Kasumi-1 (cell line): ENCODE results near the gene SCAPER.
"Not testable (repeated sequence)": the region's sequence is repeated elsewhere in the genome, so short reads cannot be mapped to it uniquely, and the experiment has no call there.

Source experiments
- DNase-seq, 2 experiments: peaks; one replicate each; lab custom pipeline; 2025; lab: John Stamatoyannopoulos, UW

The SCAPER gene

DNA sequence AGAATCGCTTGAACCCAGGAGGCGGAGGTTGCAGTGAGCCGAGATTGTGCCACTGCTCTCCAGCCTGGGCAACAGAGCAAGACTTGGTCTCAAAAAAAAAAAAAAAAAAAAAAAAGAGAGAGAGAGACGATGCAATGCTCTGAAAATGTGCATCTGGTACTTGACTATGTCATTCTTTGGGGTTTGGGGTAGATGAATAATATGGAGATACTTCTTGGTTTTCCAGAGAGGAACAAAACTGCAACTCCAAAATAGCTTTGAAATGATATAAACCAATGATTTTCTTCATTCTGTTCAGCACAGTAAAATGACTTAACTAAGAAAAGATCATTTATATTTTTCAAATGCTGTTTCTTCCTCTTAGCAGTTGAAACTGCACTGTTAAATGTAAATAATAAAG, 409.7 kb downstream of the SCAPER start:
- no peak for DNase-seq

DNA sequence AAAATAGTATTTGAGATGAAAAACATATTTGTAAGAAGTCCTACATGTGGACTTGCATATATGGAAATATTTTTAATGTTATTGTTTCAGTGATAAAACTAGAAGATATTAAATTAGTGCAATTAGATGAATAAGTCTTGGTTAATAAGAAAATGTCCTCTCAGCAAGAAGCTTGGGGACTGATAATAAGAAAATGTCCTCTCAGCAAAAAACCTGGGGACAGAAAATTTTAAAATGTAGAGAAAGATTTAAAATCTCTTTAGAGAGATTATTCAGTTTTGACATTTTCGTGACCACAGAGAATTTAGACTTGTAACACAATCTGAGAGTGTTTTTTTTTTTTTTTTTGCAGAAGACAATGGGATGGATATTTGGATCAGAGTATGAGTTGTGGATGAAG, 412.6 kb downstream of the SCAPER start:
- no peak for DNase-seq

DNA sequence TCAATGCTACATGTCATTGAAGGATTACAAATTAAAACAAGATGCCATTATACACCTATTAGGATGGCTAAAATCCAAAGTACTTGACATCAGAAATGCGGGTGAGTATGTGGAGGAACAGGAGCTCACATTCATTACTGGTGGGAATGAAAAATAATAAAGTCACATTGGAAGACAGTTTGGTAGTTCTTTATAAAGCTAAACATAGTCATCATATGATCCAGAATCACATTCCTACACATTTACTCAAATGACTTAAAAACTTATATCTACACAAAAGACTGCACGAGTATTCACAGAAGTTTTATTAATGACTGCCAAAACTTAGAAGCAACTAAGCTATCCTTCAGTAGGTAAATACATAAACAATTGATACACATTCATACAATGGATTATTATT, 421.4 kb downstream of the SCAPER start:
- DNase-seq, result no peak

DNA sequence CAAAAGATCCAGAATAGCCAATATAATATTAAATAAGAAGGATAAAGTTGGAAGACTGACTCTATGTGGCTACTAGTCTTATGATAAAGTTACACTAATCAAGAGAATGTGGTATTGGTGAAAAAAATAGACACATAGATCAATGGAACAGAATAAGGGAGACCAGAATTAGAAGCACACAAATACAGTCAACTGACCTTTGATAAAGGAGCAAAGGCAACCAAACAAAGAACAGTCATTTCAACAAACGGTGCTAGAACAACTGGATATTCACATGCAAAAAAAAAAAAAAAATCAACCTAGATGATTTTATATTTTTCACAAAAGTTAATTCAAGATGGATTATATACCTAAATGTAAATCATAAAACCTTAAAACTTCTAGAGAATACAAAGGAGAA, 422.1 kb downstream of the SCAPER start:
- no peak for DNase-seq

DNA sequence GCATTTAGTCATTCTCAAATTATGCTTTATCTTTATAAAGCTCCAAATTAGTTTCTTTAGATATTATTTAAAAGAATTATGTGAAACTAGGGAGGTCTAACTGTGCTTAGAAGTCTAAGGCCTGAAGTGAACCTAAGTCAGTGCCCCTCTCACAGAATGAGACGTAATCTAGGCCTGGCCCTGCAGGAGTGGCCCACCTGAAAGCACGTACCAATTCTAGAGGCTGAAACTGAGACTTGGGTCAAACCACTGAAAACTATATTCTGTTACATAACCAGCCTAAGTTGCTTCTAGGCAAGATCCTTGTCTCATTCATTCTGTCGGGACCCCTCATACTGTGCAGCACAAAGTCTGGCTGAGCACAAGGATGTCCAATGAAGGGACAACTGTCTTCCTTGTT, 424.9 kb downstream of the SCAPER start:
- no peak for DNase-seq

GRCh38 chr15:76470691-76471090, 434.4 kb downstream of the SCAPER start:
- no peak for DNase-seq

DNA sequence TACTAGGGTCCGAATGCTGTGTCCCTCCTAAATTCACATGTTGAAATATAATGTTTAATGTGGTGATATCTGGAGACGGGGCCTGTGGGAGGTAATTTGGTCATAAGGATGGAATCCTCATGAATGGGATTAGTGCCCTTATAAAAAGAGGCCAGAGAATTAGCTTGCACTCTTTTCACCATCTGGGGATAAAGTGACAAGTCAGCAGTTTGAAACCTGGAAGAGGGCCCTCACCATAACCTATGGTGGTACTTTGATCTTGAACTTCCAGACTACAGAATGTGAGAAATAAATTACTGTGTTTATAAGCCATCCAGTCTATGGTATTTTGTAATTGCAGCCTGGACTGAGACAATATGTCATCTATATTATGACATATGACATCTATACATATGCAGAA, 436.4 kb downstream of the SCAPER start:
- DNase-seq, result no peak

- DNase-seq, result no peak
Observed at GRCh38 chr15:76467136-76467535, 438.0 kb downstream of the SCAPER start.

DNA sequence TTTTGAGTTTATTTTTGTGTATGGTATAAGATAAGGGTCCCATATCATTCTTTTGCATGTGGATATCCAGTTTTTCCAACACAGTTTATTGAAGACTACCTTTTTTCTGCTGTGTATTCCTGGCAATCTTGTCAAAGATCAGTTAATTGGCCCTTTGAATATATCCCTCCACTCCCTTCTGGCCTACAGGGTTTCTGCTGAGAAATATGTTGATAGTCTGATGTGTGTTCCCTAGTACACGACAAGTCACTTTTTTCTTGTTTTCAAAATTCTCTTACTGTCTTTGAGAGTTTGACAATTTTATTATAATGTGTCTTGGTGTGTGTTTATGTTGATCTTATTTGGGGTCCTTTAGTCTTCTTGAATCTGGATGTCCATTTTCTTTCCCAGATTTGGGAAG, 439.4 kb downstream of the SCAPER start:
- DNase-seq, result no peak

- no peak for DNase-seq
Observed at GRCh38 chr15:76464247-76464646, 440.9 kb downstream of the SCAPER start.

GRCh38 chr15:76460871-76461270, 444.3 kb downstream of the SCAPER start:
- no peak for DNase-seq

- DNase-seq, result no peak
Observed at GRCh38 chr15:76460347-76460746, 444.8 kb downstream of the SCAPER start.

GRCh38 chr15:76451540-76451939, 453.6 kb downstream of the SCAPER start:
- no peak for DNase-seq

GRCh38 chr15:76449455-76449854, 455.7 kb downstream of the SCAPER start:
- DNase-seq, result no peak

GRCh38 chr15:76448755-76449154, 456.4 kb downstream of the SCAPER start:
- no peak for DNase-seq

DNA sequence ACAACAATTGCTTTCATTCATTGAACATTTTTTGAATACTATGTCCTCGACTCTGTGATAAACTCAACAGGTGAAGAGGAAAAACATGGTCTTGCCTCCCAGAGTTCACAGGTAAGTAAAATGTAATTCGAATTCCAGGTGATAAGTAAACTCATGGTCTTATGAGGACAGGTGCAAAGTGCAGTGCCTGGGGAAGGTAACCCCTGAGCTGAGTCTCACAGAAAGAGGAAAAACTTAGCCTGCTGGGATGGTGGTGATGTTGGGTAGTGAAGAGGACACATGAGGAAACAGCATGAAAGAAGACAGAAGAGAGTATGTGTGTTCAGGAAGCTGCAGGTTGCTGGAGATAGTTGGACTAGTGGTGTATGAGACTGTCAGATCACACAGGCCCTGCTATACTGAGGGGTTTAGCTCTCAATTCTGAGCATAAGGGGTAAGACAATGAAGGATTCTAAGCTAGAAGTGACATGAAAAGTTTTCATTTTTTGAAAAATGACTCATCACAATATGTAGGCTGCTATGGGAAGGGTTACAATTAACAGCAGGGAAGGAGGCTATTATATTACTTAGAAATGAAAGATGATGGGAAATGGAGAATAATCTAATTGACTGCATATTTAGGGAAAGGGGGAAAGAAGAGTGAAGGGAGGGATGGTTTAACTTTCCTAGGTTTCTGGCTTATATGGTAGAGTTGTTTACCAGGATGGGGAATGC, 457.3 kb downstream of the SCAPER start:
- no peak for DNase-seq

GRCh38 chr15:76440441-76440840, 464.7 kb downstream of the SCAPER start:
- DNase-seq, result no peak

- DNase-seq, result no peak
Observed at GRCh38 chr15:76439542-76439941, 465.6 kb downstream of the SCAPER start.

DNA sequence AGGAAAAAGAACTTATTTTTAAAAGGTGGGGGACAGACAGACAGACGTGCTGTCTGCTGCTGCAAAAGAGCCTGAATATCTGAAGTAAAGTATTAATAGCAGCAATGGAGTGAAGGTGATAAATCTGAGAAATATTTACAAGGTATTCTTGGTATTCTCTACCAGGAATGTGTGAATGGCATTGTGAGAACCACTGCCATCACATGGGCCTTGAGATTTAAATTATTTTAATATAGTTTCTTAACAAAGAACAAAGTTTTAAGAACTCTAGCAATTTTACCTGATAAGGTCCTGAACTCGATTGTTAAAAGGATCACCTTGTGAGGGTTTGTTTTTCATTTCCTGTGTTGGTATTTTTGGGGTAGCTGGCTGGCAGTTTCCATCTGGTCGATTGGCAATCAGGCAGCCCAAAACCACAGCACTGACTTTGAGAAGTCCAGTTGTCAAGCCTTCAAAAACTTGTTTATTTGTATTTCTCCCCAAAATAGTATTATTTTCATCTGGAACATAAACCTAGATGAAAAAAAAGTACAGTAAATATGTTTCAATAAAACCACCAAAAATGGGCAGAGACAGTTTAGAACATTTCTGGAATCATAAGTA, 471.2 kb downstream of the SCAPER start:
- no peak for DNase-seq

- DNase-seq, result not testable (repeated sequence)
Observed at GRCh38 chr15:76433036-76433435, 472.1 kb downstream of the SCAPER start.

- DNase-seq, result no peak
Observed at GRCh38 chr15:76432604-76433003, 472.5 kb downstream of the SCAPER start.

GRCh38 chr15:76431971-76432370, 473.2 kb downstream of the SCAPER start:
- DNase-seq, result no peak

- not testable (repeated sequence) for DNase-seq
Observed at GRCh38 chr15:76430711-76431110, 474.4 kb downstream of the SCAPER start.

DNA sequence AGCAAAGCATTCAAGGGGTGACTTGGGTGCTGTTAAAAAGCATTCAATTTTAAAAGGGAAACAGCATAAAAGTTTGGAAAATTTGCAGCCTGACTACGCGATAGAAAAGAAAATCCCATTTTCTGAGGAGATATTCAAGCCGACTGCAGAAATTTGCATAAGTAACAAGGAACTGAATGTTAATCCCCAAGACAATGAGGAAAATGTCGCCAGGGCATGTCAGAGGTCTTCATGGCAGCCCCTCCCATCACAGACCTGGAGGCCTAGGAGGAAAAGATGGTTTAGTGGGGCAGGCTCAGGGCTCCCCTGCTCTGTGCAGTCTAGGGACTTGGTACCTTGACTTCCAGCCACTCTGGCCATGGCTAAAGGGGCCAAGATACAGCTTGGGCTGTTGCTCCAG, 475.5 kb downstream of the SCAPER start:
- DNase-seq, result no peak
